Activated CD8-positive, alpha-beta memory T cell treated with anti-CD3 and anti-CD28 coated beads, Interleukin-2, amount 50 U/mL, for 24 hours (primary cell): ENCODE data around the gene ELMO1.

Experiments used
- DNase-seq: peaks from one replicate; pipeline ENCODE4 v3.0.0-alpha.2; 2020; ENCODE audit errors: extremely low read depth

The ELMO1 gene

GRCh38 chr7:37015353-37016034 is 433.2 kb downstream of the ELMO1 start:
- DNase-seq = no peak

- DNase-seq = no peak
Measured at GRCh38 chr7:37013771-37014170, 434.9 kb downstream of the ELMO1 start.

GRCh38 chr7:37011151-37011890 is 437.3 kb downstream of the ELMO1 start:
- no peak for DNase-seq

DNA sequence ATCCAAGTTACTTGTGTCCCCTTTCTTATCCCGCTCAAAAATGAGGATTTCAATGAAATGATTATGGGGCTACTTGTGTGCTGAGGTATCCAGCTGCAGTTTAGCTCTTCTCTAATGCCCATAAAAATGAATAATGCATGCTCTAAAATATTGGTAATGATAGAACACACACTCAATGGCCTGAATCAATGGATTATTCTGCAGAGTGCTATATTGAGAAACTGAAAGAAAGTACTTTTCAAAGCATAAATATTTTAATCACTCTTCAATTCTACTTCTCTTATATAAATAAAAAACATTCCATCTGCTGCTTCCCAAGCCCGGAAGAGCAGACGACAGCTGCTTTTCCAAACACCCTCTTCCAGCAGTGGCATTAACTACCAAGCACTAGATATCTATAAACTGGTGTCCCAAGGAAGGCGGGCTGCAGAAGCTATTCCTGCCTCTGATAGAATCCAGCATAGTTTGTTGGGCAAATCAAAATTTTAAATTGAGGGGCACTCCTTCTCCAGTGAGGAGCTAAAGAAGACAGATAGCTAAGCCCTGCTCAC is 439.5 kb downstream of the ELMO1 start:
- DNase-seq = no peak

GRCh38 chr7:37007691-37008090 is 441.0 kb downstream of the ELMO1 start:
- no peak for DNase-seq

DNA sequence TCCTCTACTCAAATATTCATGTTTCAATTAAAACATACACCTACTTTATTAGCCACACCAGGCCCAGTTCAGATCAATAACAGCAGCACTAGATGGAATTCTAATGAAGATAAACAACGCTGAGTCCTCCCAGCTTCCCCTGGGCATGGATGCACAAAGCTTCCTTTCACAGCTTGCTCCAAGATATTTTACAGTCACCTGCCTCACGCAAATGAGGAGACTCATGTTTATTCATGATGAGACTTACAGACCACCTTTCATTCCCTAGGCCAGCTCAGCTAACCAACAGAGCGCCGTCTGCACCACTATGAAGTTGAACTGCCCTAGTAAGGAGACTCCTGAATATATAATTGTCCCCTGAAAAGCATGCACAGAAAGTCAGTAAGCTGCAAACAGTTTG is 441.4 kb downstream of the ELMO1 start:
- DNase-seq = no peak

DNA sequence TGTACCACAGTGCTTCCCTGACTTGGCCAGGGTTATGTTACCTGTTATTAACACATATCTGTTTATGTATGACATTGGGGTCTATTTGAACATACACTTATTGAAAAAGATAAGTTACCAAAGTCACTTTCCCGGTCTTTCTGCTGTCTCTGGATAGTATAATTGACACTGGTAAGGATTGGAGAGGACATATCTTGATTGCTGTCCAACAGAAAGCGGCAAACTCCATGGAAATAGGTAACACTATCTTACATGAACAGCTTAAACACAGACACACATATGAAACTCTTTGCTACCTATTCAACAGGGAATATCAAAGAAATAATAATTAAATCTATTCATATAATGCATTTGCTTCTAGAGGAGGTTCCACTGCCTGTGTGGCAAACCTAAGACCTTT is 441.9 kb downstream of the ELMO1 start:
- no peak for DNase-seq

- DNase-seq = no peak
Measured at GRCh38 chr7:37000511-37000910, 448.2 kb downstream of the ELMO1 start.

GRCh38 chr7:36999626-37000485 is 448.8 kb downstream of the ELMO1 start:
- DNase-seq = no peak

DNA sequence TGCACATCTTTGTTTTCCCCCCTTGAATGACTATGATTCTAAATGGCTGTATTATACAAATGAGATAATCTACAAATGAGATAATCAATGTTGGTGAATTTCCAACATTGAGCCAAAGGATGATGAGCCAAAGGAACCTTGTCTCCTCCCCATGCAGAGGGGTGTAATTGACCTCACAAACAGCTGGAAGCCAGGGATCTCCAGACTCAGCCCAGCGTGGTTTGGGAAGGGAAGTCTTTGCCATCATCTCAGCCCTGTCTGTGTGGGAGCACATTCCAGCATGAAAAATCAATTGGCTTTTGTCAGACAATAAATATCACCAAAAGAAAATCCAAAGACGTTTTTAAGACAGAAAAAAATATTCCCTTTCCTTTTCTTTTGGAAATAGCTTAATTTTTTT is 452.9 kb downstream of the ELMO1 start:
- no peak for DNase-seq

DNA sequence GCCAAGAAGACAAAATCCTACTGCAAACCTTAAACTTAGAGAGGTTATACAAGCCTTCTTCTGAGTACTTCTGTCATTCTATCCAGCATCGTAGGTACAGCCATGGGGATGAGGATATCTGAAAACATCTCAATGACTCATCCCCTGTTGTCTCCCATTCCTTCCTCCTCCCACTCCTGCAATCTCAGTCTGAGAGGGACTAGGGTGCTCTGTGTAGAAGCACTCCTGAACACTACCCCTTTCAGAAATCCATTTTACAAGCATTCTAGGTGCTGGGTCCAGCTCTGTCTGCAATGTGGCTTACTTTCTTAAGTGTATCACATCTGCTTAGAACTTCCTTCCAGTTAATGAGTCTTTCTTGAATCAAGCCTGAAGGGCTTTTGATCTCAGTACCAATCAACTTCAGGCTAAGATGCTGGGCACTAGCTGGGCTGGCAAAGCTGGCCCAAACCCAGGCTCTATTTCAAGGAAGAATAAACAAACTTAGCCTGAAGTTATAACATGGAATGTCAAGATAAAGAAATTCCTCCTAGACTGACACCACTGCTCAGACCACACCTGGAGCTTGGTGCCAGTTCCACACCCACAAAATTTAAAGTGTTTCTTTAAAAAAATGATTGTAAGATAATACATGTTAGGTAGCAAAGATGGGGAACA is 454.1 kb downstream of the ELMO1 start:
- no peak for DNase-seq

DNA sequence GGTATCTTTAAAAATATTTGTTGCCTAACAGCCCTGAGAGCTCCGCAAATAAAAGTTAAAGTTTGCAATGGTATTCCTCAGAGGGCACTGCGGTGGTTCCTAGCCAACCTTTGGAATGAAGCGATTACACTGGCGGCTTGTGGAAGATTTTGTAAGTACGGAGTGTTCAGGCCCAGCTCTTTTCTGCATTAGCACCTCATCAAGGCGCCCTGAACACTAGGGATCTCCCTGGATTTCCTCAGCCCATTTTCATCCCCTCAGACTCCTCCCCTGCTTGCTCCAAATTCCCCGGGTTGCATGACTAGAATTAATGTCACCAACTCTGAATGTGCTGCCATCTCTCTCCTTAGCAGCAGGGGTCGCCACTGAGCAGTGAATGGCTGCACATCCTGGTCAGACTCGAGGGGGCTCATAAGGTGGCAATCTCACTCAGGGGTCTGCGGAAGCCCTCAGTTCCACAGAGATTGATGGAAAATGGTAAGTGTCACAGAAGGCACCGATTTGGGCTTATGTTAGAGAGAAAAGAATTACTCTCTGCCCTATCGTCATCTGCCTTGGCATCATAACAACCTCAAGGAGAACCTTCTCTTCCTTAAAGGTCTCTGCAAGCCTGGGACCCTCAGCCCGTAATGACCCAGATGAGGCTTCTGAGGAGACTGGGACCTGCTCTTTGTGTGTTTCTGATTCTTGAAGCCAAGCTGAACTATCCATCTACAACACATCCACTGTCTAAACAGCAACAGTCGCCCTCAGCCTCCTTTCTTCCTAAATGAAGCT is 461.5 kb downstream of the ELMO1 start:
- peak; percentile 38 for DNase-seq

DNA sequence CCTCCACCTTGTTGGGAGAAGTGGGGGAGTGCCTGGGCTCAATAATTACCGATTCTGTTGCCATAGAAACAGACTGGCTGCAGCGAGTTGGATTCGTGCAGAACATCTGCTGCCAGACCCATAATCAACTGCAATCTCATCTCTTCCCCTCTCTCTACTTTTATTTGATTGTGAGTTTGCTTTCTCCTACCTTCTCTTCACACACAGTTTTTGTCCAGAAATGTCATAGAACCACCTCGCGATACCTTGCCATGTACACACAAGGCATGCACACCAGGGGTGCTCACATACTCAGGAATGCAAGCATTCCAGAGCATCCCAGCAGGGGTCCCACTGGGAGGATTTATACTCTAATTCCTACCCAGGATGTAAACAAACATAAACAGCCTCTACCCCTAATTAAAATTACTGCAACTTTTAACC is 462.1 kb downstream of the ELMO1 start:
- no peak for DNase-seq

- no peak for DNase-seq
Measured at GRCh38 chr7:36985866-36986400, 462.7 kb downstream of the ELMO1 start.

DNA sequence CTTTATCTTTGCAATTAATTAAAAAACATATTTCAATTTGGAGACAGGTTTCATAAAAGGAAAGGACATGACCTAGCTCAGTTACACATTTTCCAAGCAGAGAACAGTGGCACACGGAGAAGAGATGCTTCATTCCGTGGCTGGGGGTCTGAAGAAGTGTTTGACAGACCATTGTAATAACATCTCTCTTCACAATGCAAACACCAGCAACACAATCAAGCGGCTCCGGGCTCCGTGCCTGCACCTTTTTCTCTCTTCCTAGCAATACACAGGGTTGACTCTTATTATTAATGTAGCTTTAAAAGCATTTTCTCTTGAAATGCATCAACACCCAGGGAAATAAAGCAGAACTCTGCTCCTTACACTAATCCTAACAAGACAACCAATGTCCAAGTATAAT is 463.3 kb downstream of the ELMO1 start:
- no peak for DNase-seq

- no peak for DNase-seq
Measured at GRCh38 chr7:36984710-36985312, 463.9 kb downstream of the ELMO1 start.

- no peak for DNase-seq
Measured at GRCh38 chr7:36984041-36984521, 464.6 kb downstream of the ELMO1 start.

GRCh38 chr7:36982766-36983165 is 465.9 kb downstream of the ELMO1 start:
- no peak for DNase-seq

GRCh38 chr7:36979810-36980248 is 468.8 kb downstream of the ELMO1 start:
- DNase-seq = no peak

DNA sequence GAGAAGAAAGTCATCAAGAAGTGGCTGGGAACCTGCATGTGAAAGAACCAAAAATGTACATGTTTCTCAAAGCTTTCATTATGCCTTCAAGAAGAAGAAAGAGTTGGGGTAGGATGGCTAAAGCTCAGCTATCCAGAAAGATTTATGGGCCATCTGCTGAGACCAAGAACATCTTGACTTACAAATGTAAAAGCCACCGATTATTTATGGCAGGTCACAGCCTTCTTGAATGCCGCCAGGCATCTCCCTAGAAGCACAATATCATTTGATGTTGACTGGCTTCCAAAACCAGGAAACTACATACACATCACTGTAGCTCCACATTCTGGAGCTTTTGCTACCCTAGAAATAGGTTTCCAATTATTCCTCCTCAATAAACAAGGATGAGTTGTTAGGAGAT is 470.2 kb downstream of the ELMO1 start:
- no peak for DNase-seq
